GM19240 (cell line): ENCODE results near the gene CD6.

ENCODE experiments used
- DNase-seq: peaks from one replicate; pipeline ENCODE4 v3.0.0; 2011; ENCODE audit warnings: low spot score; ENCODE audit not compliant: insufficient read length

CD6 gene

GRCh38 chr11:60934790-60935605 lies 36.5 kb upstream of the CD6 start:
- DNase-seq: no peak

DNA sequence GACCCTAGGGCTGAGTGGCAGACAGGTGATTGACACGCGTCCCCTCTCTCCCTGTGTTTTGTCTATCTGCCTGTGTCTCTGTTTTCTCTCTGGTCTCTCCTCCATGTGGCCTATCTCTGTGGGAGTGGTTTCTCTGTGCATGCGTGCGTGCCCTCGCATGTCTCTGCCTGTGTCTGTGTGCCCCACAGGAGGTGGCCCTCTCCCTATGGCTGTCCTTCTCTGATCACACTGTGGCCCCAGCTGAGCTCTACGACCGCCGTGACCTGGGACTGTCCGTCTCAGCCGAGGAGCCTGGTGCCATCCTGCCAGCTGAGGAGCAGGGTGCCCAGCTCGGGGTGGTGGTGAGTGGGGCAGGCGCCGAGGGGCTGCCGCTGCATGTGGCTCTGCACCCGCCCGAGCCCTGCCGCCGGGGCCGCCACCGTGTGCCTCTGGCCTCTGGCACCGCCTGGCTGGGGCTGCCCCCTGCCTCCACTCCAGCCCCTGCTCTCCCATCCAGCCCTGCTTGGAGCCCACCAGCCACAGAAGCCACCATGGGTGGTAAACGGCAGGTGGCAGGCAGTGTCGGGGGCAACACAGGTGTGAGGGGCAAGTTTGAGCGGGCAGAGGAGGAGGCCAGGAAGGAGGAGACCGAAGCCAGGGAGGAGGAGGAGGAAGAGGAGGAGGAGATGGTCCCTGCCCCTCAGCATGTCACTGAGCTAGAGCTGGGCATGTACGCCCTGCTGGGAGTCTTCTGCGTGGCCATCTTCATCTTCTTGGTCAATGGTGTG lies 35.6 kb upstream of the CD6 start:
- no peak for DNase-seq

- no peak for DNase-seq
Observed at GRCh38 chr11:60936467-60937143, 34.9 kb upstream of the CD6 start.

DNA sequence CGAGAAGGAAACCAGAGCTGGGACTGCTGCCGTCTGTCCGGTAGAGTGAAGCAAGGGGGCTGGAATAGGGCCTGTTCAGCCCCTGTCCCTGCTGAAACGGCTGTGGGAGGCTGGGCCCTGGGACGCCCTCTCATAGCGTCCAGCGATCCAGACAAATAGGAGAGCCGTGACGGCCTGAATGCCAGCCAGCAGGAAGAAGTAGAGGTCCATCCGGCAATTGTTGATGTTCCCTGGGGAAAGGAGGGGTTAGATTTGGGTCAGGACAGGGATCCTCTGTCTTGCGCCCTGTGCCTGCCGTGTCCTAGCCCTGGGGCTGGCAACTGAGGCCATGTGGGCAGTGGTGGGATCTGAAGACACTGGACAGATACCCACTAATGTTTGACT lies 34.3 kb upstream of the CD6 start:
- DNase-seq: no peak

DNA sequence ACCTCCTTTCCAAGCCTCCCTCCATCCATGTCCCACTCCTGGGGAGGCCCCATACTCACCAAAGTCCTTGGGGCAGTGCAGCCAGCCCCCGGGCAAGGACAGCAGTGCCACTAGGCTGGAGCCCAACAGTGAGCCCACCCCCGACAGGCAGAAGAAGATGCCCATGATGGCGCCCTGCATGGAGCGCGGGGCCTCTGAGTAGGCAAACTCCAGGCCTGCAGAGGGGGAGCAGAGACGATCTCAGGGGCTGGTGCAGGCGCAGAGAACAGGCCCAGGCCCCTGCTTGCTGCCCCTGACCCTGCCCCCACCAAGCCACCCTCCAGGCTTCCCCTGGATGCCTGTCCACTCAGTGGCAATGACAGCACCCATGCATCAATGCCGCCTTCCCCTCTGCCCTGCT lies 33.7 kb upstream of the CD6 start:
- no peak for DNase-seq

DNA sequence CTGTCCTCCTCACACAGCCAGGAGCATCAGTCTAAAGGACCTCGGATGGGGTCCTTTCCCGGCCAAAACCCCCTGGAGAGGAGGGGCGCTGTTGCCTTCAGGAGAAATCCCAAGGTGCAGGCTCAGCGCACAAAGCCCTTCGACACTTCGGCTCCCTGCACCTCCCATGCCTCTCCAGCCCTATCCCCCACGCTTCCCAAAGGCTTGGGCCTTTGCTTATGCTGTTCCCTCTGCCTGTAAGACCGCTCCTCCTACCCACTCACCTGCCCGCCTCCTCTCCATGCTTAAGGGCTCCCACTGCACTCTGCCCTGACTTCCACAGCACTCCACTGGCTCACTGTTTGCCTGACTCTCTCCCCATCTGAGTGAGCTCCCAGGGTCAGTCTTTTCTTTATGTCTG lies 33.0 kb upstream of the CD6 start:
- no peak for DNase-seq

DNA sequence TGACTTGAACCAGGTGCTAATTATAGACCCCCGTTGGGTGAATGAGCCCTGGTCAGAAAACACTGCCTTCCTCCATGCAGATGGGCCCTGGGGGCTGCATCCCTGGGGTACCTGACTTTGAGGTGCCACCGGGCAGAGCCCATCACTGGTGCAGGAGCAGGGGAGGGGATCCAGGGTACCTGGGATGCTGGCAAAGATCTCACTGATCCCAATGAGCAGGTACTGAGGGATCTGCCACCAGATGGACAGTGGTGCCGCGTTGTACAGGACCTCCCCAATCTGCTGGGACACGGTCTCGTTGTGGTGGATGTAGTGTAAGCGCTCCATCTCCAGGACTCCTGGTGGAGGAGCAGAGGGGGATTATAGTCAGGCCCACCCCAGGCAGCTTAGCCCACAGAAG lies 32.2 kb upstream of the CD6 start:
- DNase-seq: no peak

GRCh38 chr11:60939855-60940254 lies 31.6 kb upstream of the CD6 start:
- DNase-seq: no peak

- no peak for DNase-seq
Observed at GRCh38 chr11:60941371-60942119, 29.9 kb upstream of the CD6 start.

- no peak for DNase-seq
Observed at GRCh38 chr11:60942219-60942618, 29.3 kb upstream of the CD6 start.

DNA sequence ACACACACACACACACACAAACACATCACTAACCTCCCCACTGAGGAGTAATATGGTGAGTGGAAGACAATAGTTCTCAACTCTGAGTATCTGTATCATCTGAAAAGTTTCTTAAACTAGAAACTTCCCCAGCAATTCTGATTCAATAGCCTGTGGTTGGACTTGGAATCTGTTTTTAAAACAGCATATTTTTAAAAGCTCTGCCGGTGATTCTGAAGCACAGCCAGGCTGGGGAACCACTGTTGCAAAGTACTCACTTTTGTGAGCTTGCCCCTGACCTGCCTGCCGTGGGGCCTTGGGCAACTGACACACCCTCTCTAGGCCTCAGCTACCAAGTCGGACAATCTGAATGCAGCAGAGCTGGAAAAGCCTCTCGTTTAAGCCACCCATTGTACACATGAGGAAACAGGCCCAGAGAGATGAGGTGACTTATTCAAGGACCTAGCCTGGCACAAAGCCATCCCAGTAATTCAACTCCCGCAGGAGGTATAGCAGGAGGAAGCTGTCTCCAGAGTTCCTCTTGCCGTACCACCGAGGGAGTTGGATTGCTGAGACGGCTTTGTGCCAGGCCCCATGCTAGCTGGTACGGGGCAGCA lies 28.4 kb upstream of the CD6 start:
- no peak for DNase-seq

- DNase-seq: no peak
Observed at GRCh38 chr11:60944490-60945294, 26.8 kb upstream of the CD6 start.

GRCh38 chr11:60945295-60945667 lies 26.2 kb upstream of the CD6 start:
- DNase-seq: no peak

DNA sequence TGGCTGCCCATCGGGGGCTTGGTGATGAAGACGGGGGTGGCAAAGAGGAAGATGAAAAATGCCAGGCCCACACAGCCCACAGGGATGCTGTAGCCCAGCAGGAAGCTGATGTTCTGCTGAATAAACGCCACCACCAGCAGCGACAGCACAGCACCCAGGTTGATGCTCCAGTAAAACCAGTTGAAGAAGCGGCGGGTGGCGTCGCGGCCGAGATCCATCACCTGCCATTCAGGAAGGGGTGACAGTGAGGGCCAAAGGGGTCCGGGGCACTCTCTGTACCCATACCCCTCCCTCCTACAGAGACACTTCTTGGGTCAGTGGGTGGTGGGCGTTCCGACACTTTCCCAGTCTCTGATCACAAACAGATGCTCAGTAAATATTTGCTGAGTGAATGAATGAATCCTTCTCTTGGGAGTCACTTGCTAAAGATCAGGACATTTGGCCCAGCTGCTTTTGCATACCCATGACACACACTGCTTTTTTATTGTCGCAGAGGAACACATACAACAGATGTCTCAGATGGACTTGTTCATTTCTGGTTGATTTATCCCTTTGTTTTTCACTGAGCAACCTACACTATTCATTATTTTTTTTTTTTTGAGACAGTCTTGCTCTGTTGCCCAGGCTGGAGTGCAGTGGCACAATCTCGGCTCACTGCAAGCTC lies 24.7 kb upstream of the CD6 start:
- no peak for DNase-seq

- DNase-seq: no peak
Observed at GRCh38 chr11:60947700-60948099, 23.8 kb upstream of the CD6 start.

- no peak for DNase-seq
Observed at GRCh38 chr11:60948250-60948649, 23.2 kb upstream of the CD6 start.

DNA sequence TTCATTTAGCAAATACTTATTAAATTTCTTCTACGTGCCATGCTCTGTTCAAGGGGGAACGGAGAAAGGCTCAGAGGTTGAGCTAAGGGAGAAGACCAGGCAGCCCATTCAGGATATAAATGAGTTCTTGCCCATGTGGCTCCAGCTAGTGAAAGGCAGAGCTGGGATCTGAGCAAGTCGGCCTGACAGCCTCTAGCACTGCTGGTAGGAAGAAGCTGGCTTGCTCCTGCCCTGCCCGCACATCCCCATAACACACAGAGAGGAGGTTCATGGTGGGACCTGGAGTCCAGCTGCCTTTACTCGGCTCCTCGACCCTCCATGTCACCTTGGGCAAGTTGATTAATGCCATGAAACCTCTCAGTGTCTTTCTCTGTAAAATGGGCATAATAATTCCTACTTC lies 21.5 kb upstream of the CD6 start:
- DNase-seq: no peak

- DNase-seq: no peak
Observed at GRCh38 chr11:60950933-60951605, 20.4 kb upstream of the CD6 start.

DNA sequence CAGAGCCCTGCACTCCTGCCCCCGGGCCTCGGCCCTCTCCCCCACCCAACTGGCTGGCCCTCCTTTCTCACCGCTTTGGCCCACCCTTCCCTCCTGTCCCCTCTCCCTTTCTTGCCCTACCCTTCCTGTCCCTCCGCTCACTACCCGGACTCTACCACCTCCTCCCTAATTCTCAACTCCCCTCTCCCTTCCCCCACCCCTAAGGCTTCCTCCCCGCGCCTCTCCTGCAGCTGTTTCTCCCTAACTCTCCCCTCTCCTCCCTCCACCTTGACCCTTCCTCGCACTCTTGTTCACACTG lies 19.9 kb upstream of the CD6 start:
- DNase-seq: no peak
